ENCODE results near the gene ANO3. TPM values are rescaled to one million over a fixed set of nuclear protein-coding genes. Genes with fewer than 3 reads are reported as not detected.

Gene ANO3
- total and polyA plus RNA-seq, 2 experiments from 2014 or later: not detected

DNA sequence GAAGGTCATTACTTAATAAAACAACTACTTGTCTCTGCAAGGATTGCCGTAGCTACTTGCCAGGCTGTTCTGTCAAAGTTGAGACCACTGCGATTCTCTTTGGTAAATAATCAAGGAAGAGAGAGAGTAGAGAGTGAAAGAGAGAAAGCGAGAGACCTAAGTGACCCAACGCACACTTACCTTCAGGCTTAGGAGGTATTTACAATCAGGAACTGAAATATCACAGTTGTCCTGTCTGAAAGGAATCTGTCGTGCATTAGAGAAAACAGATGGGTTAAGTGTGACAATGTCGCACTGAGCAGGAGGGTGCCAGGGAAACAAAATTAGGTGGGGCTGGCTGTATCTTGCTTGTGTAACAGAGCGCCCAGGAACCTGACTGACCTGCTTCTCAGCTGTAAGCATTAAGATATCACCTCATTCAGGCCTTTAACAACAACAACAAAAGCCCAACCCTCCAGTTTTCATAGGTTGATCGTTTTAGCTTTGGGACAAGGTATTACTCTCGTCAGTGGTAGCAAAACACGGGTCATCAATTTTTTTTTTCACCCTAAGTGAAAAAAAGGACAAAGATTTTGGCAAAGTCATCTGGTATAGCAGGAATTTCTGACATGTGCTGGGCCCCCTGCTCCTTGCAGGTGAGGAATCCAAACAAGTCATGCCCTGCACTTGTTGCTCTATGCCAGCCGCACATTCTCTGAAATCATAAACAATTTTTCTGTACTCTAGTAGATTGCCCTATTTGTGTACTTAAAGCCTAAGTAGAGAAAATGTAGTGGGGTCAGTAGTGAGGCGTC, 240.1 kb downstream of the ANO3 start, which contains the start of gene MUC15:
Gene MUC15, minus strand, starts transcription at position 403 of the 794 bp plus-strand sequence. CDS start 5,169 bp downstream, outside the sequence.
- H3K27ac Mint-ChIP-seq: peak within 1 kb of the TSS; percentile 94
- Histone ChIP-seq H3K79me2 (replicated peaks; ENCODE audit: insufficient read depth) (no peaks in the 10 kb centered on the region), H3K4me3 (no peak within 1 kb of the TSS), H3K27ac (ENCODE audit: low read depth) (peak within 1 kb of the TSS; percentile 53), H3K4me2 (peak within 1 kb of the TSS; percentile 45; the same call in 1 of the 2 replicates), H3K9me2 (ENCODE audit: insufficient read depth) (no peaks in the 10 kb centered on the region), H3K4me1 (ENCODE audit: insufficient read depth) (peaks cover 12% of the 10 kb centered on the region), H3K36me3 (ENCODE audit: insufficient read depth) (no peaks in the 10 kb centered on the region), H4K20me1 (replicated peaks; ENCODE audit: insufficient read depth) (no peaks in the 10 kb centered on the region), H3K27me3 (ENCODE audit: insufficient read depth) (no peaks in the 10 kb centered on the region), H3F3A (replicated peaks; ENCODE audit: low read depth) (no peaks in the 10 kb centered on the region), H2AFZ (peak within 1 kb of the TSS; percentile 67)
- ATAC-seq: peak; percentile 76
- H3K27me3 Mint-ChIP-seq (ENCODE audit: insufficient read depth, low read depth, poor library complexity): no peaks in the 10 kb centered on the region
- DNase-seq (ENCODE audit: low spot score): peak; percentile 28
- H3K4me1 Mint-ChIP-seq: peaks cover 18% of the 10 kb centered on the region
- no peaks in the 10 kb centered on the region for H3K36me3 Mint-ChIP-seq (ENCODE audit: low read depth)
- no peak within 1 kb of the TSS for H3K4me3 Mint-ChIP-seq
- TF ChIP-seq, protein P1, sequence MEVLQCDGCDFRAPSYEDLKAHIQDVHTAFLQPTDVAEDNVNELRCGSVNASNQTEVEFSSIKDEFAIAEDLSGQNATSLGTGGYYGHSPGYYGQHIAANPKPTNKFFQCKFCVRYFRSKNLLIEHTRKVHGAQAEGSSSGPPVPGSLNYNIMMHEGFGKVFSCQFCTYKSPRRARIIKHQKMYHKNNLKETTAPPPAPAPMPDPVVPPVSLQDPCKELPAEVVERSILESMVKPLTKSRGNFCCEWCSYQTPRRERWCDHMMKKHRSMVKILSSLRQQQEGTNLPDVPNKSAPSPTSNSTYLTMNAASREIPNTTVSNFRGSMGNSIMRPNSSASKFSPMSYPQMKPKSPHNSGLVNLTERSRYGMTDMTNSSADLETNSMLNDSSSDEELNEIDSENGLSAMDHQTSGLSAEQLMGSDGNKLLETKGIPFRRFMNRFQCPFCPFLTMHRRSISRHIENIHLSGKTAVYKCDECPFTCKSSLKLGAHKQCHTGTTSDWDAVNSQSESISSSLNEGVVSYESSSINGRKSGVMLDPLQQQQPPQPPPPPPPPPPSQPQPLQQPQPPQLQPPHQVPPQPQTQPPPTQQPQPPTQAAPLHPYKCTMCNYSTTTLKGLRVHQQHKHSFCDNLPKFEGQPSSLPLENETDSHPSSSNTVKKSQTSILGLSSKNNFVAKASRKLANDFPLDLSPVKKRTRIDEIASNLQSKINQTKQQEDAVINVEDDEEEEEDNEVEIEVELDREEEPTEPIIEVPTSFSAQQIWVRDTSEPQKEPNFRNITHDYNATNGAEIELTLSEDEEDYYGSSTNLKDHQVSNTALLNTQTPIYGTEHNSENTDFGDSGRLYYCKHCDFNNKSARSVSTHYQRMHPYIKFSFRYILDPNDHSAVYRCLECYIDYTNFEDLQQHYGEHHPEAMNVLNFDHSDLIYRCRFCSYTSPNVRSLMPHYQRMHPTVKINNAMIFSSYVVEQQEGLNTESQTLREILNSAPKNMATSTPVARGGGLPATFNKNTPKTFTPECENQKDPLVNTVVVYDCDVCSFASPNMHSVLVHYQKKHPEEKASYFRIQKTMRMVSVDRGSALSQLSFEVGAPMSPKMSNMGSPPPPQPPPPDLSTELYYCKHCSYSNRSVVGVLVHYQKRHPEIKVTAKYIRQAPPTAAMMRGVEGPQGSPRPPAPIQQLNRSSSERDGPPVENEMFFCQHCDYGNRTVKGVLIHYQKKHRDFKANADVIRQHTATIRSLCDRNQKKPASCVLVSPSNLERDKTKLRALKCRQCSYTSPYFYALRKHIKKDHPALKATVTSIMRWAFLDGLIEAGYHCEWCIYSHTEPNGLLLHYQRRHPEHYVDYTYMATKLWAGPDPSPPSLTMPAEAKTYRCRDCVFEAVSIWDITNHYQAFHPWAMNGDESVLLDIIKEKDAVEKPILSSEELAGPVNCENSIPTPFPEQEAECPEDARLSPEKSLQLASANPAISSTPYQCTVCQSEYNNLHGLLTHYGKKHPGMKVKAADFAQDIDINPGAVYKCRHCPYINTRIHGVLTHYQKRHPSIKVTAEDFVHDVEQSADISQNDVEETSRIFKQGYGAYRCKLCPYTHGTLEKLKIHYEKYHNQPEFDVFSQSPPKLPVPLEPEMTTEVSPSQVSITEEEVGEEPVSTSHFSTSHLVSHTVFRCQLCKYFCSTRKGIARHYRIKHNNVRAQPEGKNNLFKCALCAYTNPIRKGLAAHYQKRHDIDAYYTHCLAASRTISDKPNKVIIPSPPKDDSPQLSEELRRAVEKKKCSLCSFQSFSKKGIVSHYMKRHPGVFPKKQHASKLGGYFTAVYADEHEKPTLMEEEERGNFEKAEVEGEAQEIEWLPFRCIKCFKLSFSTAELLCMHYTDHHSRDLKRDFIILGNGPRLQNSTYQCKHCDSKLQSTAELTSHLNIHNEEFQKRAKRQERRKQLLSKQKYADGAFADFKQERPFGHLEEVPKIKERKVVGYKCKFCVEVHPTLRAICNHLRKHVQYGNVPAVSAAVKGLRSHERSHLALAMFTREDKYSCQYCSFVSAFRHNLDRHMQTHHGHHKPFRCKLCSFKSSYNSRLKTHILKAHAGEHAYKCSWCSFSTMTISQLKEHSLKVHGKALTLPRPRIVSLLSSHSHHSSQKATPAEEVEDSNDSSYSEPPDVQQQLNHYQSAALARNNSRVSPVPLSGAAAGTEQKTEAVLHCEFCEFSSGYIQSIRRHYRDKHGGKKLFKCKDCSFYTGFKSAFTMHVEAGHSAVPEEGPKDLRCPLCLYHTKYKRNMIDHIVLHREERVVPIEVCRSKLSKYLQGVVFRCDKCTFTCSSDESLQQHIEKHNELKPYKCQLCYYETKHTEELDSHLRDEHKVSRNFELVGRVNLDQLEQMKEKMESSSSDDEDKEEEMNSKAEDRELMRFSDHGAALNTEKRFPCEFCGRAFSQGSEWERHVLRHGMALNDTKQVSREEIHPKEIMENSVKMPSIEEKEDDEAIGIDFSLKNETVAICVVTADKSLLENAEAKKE (CRISPR knock-in tag; IDR thresholded peaks at IDR 0.05): no peak
- no peak for TF ChIP-seq POLR2AphosphoS5 (IDR thresholded peaks at IDR 0.05; ENCODE audit: low read depth)
- no peak for TF ChIP-seq CREB1 (CRISPR knock-in tag; IDR thresholded peaks at IDR 0.05; ENCODE audit: low read depth)
- TF ChIP-seq EZH2 (IDR thresholded peaks at IDR 0.05; ENCODE audit: low read depth, unreplicated experiment): no peak
- no peak for TF ChIP-seq ZNF114 (CRISPR knock-in tag; IDR thresholded peaks at IDR 0.05)
- no peak for TF ChIP-seq NANOG (IDR thresholded peaks at IDR 0.05; ENCODE audit: borderline replicate concordance)
- TF ChIP-seq ZNF331 (CRISPR knock-in tag; IDR thresholded peaks at IDR 0.05; ENCODE audit: low read depth): no peak
- TF ChIP-seq STAT1 (IDR thresholded peaks at IDR 0.05; ENCODE audit: unreplicated experiment): no peak
- no peak for TF ChIP-seq CTCF (conservative IDR thresholded peaks at IDR 0.05; ENCODE audit: low read depth in 2 of 2)
- no peak for TF ChIP-seq REST (IDR thresholded peaks at IDR 0.05; ENCODE audit: unreplicated experiment)
- TF ChIP-seq EZH2phosphoT487 (IDR thresholded peaks at IDR 0.05; ENCODE audit: unreplicated experiment): no peak
- TF ChIP-seq JUNB (IDR thresholded peaks at IDR 0.05; ENCODE audit: unreplicated experiment): no peak
- TF ChIP-seq, protein P2, sequence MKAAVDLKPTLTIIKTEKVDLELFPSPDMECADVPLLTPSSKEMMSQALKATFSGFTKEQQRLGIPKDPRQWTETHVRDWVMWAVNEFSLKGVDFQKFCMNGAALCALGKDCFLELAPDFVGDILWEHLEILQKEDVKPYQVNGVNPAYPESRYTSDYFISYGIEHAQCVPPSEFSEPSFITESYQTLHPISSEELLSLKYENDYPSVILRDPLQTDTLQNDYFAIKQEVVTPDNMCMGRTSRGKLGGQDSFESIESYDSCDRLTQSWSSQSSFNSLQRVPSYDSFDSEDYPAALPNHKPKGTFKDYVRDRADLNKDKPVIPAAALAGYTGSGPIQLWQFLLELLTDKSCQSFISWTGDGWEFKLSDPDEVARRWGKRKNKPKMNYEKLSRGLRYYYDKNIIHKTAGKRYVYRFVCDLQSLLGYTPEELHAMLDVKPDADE (IDR thresholded peaks at IDR 0.05): no peak
- H3K9me3 Mint-ChIP-seq: no peaks in the 10 kb centered on the region

Measured in GM23338 (cell line).